ENCODE results near the gene PCBP4.
"Not testable (repeated sequence)": the region's sequence is repeated elsewhere in the genome, so short reads cannot be mapped to it uniquely, and the experiment has no call there.

PCBP4 gene

DNA sequence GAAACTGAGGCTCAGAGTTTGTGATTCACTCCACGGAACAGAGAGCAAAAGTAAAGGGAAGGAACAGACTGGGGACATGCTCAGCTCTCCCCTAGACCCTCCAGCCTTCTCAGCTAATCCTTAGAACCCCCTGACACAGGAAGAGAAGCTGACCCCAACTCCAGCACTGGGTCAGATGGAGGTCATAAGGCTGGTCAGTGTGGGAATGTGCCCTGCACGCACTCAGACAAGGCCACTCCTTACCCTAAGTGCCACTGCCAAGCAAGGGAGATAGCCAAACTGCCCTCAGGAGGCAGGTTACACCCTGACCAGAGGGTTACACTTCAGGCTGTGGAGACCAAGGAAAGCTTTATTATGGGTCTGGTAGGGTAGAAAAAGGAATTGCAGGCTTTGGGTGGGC lies 27.3 kb upstream of the PCBP4 start:
- no peak for DNase-seq (ENCODE audit: low spot score)

DNA sequence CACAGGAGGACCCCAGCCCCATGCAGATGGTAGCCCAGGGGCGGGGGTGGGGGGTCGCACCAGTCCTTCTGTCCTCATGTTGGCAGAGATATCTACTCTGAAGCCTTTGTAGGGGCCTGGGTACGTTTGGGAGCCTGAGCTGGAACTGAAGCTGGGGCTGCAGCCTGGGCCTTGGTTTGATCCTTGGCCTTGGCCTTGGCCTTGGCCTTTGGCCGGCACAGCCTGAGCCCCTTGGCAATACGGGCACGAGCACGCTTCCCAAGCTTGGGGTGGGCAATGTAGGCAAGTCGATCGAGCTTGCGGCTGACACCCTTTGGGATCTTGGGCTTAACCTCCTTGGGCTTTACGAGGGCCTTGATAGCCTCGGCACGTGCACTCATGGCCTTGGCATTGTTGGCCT lies 26.4 kb upstream of the PCBP4 start:
- not testable (repeated sequence) for DNase-seq (ENCODE audit: low spot score)

DNA sequence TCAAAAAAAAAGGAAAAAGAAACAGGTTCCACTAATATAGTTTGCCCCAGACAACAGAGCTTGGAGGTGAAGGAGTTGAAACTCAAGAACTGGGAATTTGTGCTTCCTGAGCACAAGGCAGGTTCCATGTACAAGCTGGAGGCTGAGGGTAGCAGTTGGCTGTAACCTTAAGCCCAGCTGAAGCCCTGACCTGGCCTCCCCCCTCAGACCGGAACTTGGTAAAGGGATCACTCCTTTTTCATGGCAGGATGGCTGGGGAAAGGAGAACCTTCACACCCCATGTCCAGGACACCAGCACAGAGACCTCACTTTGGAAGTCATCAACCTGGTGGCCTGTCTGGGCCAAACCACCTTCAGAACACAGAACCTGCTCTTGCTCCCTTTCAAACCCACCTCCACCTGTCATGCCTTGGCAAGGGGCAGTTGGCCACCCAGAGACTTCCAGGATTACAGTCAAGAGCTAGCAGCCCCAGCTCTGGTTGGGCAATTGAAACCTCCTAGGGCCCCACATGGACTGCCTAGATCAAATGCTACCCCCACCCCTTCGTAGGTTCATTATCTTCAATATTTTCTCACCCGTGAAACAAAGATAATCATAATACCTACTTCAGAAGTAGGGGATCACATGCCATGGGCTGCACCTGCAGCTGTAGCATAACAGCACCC lies 24.9 kb upstream of the PCBP4 start:
- no peak for DNase-seq (ENCODE audit: low spot score)

DNA sequence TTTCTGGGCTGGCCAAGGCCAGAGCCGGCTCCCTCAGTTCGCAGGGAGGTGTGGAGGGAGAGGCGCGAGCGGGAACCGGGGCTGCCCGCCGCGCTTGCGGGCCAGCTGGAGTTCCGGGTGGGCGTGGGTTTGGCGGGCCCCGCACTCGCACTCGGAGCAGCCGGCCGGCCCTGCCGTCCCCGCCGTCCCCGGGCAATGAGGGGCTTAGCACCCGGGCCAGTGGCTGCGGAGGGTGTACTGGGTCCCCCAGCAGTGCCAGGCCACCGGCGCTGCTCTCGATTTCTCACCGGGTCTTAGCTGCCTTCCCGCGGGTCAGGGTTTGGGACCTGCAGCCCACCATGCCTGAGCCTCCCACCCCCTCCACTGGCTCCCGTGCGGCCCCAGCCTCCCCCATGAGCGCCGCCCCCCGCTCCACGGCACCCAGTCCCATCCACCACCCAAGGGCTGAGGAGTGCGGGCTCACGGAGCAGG lies 23.3 kb upstream of the PCBP4 start:
- DNase-seq (ENCODE audit: low spot score): not testable (repeated sequence)

DNA sequence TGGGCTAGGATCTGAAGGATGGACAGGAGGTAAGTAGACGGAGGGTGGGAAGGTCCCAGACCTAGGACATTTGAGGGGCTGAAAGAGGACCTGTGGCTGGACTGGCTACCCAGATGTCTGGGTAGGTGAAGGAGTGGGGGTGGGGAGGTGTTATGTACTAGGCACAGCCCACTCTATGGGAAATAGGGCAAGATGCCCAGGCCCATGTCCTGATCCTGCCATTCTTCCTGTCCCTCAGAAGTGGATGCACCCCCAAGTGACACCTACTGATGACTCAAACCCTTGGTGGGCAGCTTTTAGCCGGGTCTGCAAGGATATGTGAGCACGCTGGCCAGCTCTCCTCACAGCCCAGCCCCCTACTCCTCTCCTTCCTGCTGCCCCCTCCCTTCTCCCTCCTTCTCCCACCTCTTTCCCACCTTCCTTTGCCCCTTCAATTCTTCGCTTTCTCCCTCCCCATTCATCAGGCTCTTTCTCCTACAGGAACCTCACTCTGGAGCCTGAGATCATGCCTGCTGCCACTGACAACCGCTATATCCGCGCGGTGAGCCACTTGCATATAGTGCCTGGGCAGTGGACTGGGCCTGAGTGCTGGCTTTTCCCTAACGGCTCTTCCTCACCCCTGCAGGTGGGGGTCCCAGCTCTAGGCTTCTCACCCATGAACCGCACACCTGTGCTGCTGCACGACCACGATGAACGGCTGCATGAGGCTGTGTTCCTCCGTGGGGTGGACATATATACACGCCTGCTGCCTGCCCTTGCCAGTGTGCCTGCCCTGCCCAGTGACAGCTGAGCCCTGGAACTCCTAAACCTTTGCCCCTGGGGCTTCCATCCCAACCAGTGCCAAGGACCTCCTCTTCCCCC lies 21.3 kb upstream of the PCBP4 start:
- DNase-seq (ENCODE audit: low spot score): no peak

DNA sequence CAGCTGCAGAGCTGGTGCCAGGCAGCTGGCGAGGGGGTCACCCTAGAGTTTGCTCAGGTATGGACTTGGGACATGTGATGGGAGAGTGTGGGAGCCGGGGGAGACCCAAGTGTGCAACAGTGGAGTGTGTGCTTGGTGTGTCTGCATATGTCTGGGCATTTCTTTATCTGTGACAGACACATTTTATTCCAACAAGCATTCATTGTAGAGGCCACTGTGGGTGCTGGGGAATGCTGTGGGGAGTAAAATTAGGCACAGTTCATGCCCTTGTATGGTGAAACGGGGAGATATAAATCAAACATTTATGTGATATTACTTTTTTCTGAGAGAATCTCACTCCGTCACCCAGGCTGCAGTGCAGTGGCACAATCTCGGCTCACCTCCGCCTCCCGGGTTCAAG lies 20.3 kb upstream of the PCBP4 start:
- no peak for DNase-seq (ENCODE audit: low spot score)

DNA sequence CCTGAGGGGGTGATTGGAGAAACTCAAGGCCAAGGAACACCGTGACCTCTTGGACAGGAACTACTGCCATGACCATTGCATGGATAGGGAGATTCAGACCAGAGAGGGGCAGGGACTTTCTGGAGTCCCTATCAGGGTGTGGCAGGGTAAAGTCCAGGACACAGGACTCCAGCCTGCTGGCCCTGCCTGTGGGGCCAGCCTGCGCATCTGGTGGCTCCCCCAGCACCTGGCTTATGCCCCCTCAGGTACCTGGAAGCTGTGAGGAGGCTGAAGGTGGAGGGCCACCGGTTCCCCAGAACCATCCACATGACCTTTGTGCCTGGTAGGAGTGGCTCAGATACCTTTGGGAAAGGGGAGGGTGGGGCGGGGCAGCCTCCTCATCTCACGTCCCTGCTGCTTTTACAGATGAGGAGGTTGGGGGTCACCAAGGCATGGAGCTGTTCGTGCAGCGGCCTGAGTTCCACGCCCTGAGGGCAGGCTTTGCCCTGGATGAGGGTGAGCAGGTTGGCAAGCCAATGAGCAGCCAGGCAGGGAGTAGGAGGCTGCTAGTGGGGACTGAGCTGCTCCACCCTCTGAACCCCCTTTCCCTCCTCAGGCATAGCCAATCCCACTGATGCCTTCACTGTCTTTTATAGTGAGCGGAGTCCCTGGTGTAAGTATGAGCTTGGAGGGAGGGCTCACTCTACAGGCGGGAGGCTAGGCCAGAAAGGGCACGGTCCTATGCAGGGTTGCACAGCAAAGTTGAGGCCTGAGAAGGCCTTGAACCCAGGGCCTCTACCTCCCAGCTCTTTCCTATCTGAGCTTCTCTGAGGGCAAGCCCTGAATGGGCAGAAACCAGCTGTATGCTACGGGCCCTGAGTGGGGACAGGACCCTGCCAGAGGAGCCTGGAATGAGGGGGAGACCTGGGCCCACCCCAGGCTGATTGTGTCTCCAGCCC lies 19.0 kb upstream of the PCBP4 start:
- no peak for DNase-seq (ENCODE audit: low spot score)

DNA sequence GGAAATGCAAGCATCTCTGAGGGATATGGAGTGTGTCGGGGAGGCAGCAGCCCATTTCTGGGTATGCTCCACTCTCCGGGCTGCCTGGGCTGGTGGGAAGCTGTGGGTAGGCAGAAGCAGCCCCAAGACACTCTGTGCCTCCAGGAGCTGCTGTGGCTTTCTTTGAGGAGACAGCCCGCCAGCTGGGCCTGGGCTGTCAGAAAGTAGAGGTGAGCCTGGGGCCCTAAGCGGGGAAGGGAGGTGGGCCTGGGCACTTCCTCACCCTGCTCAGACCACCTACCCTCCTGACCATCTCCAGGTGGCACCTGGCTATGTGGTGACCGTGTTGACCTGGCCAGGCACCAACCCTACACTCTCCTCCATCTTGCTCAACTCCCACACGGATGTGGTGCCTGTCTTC lies 17.8 kb upstream of the PCBP4 start:
- DNase-seq (ENCODE audit: low spot score): no peak

DNA sequence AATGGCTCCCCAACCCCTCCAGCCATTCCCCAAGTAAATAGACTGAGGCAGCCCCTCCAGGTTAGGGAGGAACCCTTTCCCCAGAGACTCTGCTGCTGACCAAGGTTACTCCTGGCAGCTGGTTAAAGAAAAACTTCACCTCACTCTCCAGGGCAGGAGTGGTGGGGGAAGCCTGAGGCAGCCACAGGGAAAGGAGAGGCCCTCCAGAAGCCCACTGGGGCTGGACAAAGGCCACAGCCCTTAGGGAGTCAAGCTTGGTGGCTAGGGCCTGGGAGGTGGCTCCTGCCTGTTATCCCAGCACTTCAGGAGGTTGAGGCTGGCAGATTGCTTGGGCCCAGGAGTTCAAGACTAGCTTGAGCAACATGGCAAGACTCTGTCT lies 17.0 kb upstream of the PCBP4 start:
- no peak for DNase-seq (ENCODE audit: low spot score)

- no peak for DNase-seq (ENCODE audit: low spot score)
Measured at GRCh38 chr3:51983578-51984268, 16.5 kb upstream of the PCBP4 start.

DNA sequence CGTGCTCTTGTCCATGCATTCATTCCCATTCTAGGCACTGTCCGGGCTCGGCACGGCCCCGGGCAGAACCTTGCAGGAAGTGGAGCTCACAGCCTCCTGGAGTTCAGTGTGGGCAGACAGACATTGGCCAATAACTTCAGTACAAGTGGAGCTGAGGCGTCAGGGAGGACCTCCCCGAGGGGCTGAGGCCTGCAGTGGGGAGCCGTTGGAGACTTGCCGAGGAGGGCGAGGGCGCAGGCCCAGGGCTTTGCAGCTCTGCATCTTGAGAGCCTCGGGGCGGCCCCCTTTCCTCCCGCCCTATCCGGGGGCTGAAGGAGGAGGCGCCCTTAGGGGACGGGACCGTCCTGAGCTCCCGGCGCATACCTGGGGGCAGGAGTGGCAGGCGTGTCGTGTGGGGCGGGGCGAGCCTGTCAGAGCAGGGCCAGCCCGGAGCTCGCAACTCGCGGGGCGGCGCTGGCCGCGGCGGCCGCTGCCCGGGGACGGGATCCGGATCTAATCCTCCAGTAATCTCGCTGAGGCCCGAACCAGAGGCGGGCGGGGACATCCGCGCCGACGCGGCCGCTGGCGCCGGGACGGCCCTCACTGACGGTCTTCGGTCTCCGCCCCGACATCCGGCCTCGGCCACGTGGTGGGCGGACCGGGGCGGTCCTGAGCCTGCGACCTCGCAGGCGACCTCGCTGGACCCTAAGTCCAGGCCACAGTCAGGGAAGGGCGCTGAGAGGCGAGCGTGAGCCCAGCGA lies 15.8 kb upstream of the PCBP4 start, which contains the start of gene ACY1:
Gene ACY1 (plus strand): TSS at position 698 of the 740 bp plus-strand sequence. CDS start 530 bp downstream, outside the sequence.
- DNase-seq (ENCODE audit: low spot score): peak; percentile 85

DNA sequence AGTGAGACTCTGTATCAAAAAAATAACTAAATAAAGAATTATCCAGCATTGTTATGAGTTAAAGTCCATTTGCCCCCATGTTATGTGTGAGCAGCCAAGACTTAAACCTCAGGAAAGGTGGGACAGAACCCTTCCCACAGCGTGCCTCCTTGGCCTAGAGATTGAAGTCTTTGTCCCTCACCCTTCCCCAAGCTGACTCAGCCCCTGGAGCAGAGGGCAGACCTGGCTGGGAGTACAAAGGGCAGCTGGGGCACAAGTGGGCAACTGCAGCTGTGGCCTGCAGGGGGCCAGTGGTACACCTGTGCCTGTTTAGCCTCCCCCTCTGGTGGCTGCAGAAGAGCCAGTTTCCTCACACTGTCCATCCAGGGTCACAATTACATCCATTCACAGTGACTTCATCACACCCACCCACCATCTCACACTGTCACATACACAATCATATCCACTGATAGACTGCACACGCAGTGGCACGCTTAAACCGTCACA lies 15.1 kb upstream of the PCBP4 start:
- DNase-seq (ENCODE audit: low spot score): peak; percentile 86

DNA sequence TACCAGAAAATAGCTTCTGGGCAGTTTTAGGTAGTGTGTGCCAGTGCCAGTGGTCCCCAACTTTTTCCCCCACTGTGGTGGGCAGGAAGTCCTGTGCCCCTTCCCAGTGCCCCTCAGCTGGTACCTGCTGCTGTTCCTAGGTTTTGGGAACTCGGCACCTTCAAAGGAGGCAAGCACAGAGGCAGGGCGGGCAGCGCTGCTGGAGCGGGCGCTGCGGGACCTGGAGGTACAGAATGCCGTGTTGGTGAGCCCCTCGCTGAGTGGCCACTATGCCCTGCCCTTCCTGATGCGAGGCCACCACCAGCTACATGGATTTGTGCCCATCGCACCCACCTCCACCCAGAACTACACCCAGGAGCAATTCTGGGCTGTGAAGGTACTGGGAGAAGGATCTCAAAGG lies 13.0 kb upstream of the PCBP4 start:
- no peak for DNase-seq (ENCODE audit: low spot score)

- no peak for DNase-seq (ENCODE audit: low spot score)
Measured at GRCh38 chr3:51978143-51978502, 10.9 kb upstream of the PCBP4 start.

- DNase-seq (ENCODE audit: low spot score): no peak
Measured at GRCh38 chr3:51977446-51978142, 10.3 kb upstream of the PCBP4 start.

DNA sequence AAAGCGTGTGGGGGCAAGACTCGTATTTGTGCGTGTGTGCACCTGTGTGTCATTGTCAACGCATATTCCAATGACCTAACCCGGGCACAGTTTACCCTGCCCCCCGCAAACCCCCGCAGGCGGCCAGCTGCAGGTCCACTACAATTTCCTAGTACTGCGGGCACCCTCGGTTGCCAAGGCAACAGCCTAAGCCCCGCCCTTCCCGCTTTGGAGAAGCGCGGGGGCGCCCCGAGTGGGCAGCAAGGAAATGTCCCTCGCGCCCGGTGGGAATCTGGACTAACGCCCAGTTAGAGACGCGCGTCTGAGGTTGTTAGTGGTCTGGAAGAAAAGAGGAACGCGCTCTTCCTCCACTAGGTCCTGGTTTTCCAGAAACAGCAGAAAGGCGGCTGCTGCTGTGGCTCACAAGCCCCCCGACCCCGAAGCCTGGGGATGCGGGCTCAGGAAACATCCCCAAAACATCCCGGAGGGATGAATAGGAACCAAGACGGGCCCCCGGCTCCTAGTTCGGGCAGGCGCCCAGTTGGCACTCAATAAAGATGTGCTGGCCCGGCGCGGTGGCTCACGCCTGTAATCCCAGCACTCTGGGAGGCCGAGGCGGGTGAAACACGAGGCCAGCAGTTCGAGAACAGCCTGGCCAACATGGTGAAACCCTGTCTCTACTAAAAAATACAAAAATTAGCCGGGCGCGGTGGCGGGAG lies 8.7 kb upstream of the PCBP4 start:
- DNase-seq (ENCODE audit: low spot score): no peak

GRCh38 chr3:51974963-51975851 lies 8.0 kb upstream of the PCBP4 start, which contains the start of gene ABHD14A:
TSS of gene ABHD14A (plus strand) at chr3:51975064. CDS start at chr3:51975136, 72 bp downstream.
- DNase-seq (ENCODE audit: low spot score): peak; percentile 76

DNA sequence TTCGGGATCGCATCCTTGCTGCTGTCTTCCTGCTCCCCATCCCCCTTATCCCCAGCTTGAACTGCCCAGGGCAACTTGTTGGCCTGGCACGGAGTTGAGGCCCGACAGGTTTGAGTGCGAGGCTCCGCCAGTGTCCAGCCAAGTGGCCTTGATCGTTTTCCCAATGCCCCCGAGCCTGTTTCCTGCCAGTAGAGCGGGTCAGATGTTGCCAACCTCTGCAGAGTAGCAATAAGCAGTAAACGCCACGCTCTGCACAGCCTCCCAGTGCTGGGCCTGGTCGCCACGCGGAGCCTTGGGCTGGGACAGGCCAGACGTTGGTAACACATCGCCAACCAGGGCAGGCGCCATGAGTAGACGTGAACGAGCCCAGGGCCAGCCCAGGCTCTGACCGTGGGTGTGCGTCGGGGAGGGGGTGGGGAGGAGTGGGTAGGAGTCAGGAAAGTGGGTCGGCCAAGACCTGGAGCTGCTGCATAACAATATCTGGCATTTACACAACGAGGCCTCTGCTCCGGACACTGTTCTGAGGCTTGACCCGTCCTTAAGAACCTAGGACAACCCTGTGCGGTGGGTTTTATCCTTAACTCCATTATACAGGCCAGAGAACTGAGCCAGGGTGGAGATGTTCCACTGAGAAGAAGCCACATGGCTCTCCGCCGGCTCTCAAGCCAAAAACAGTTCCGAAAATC lies 7.2 kb upstream of the PCBP4 start:
- DNase-seq (ENCODE audit: low spot score): no peak

Measured in LoVo (cell line).